ENCODE results near the gene USP17L5. TPM values are rescaled to one million over a fixed set of nuclear protein-coding genes. Genes with fewer than 3 reads are reported as not detected.
"Not testable (repeated sequence)": the region's sequence is repeated elsewhere in the genome, so short reads cannot be mapped to it uniquely, and the experiment has no call there.

USP17L5 gene
- total and polyA plus RNA-seq, 2 of the 4 experiments (the other 2 are of a cell fraction): not detected

DNA sequence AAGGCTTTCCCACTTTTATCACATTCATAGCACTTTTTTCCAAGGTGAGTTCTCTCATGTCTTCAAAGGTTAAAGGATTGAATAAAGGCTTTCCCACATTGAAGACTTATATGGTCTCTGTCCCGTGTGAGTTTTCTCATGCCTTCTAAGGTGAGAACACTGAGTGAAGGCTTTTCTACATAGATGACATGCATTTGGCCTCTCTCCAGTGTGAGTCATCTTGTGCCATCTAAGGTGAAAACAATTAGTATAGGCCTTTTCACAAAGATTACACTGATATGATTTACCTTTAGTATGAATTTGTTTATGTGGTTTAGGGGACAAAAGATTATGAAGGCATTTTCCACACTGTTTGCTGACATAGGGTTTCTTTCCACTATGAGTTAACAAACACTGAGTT lies 44.9 kb downstream of the USP17L5 start:
- Histone ChIP-seq H3K4me2 (ENCODE audit: low read depth, low read length) (no peak overlapping the region), H2BK120ac (ENCODE audit: low read depth, low read length) (no peak overlapping the region), H3K56ac (ENCODE audit: extremely low read depth, insufficient read depth, low read length) (no peak overlapping the region), H2BK5ac (ENCODE audit: low read depth, low read length, poor library complexity, severe bottlenecking) (no peak overlapping the region), H3K4me3 (ENCODE audit: insufficient read depth, low read depth, low read length) (no peak overlapping the region), H3K4me1 (ENCODE audit: control insufficient read depth, insufficient read depth, low read length) (no peaks in the 10 kb centered on the region), H2AK5ac (ENCODE audit: low read depth, low read length) (no peak overlapping the region), H2AK9ac (replicated peaks; ENCODE audit: low read depth, low read length, poor library complexity) (no peak overlapping the region), H3K9ac (ENCODE audit: low read depth, low read length) (no peak overlapping the region), H3K23ac (ENCODE audit: low read depth, low read length) (no peak overlapping the region), H4K8ac (ENCODE audit: low read depth in 2 of 2, low read length in 2 of 2) (no peak overlapping the region), H2BK20ac (ENCODE audit: low read depth, low read length) (no peak overlapping the region), H3K9me3 (ENCODE audit: control insufficient read depth, insufficient read depth, low read length) (no peaks in the 10 kb centered on the region), H3K9me1 (ENCODE audit: insufficient read depth, low read length) (no peaks in the 10 kb centered on the region), H4K5ac (ENCODE audit: low read depth, low read length) (no peak overlapping the region), H4K20me1 (ENCODE audit: insufficient read depth, low read length) (no peaks in the 10 kb centered on the region), H3K27me3 (ENCODE audit: control insufficient read depth, insufficient read depth, low read length) (no peaks in the 10 kb centered on the region), H4K91ac (ENCODE audit: insufficient read depth, low read depth, low read length) (no peak overlapping the region), H3K27ac (ENCODE audit: insufficient read depth, low read length) (no peak overlapping the region), H3K36me3 (ENCODE audit: control insufficient read depth, insufficient read depth, low read length) (no peaks in the 10 kb centered on the region), H2AFZ (replicated peaks; ENCODE audit: low read length, poor library complexity) (no peak overlapping the region), H3K4ac (ENCODE audit: low read depth, low read length) (no peak overlapping the region), H3K18ac (ENCODE audit: low read depth, low read length) (no peak overlapping the region), H3K14ac (replicated peaks; ENCODE audit: low read depth, low read length) (no peak overlapping the region), H2BK15ac (ENCODE audit: low read depth, low read length) (no peak overlapping the region), H3K79me1 (ENCODE audit: low read depth in 1 of 2, low read length in 2 of 2) (no peaks in the 10 kb centered on the region)
- TF ChIP-seq FOS (IDR thresholded peaks at IDR 0.05; ENCODE audit: low read depth, low read length) (no peak), MXI1 (IDR thresholded peaks at IDR 0.05; ENCODE audit: borderline replicate concordance, low read depth, low read length) (no peak), RFX5 (IDR thresholded peaks at IDR 0.05; ENCODE audit: low read depth, low read length) (no peak), MAFK (IDR thresholded peaks at IDR 0.05; ENCODE audit: low read depth, low read length) (no peak), CHD1 (IDR thresholded peaks at IDR 0.05; ENCODE audit: low read depth, low read length) (no peak), RAD21 (IDR thresholded peaks at IDR 0.05; ENCODE audit: low read length) (no peak), BHLHE40 (IDR thresholded peaks at IDR 0.05; ENCODE audit: low read depth, low read length) (no peak), RCOR1 (IDR thresholded peaks at IDR 0.05; ENCODE audit: insufficient replicate concordance, low read length) (no peak)
- TF ChIP-seq, protein P1, sequence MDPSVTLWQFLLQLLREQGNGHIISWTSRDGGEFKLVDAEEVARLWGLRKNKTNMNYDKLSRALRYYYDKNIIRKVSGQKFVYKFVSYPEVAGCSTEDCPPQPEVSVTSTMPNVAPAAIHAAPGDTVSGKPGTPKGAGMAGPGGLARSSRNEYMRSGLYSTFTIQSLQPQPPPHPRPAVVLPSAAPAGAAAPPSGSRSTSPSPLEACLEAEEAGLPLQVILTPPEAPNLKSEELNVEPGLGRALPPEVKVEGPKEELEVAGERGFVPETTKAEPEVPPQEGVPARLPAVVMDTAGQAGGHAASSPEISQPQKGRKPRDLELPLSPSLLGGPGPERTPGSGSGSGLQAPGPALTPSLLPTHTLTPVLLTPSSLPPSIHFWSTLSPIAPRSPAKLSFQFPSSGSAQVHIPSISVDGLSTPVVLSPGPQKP (IDR thresholded peaks at IDR 0.05; ENCODE audit: borderline replicate concordance, low read depth, low read length): no peak
- in situ Hi-C loops (cut with MboI; ENCODE audit: low sequenced_read_pairs): no loop called here
- no TSS peak for BruUV-seq (replicated peaks)
- WGBS, 2 experiments (ENCODE audit: extremely low coverage in 2 of 2, insufficient read length in 1 of 2): no CpG with 5 or more reads among the region's 1 CpG
- POLR2A ChIA-PET (ENCODE audit: unreplicated experiment): no interaction called here
- DNase-seq: no peak
- no peak for ATAC-seq (ENCODE audit: low read depth)
- intact Hi-C loops (cut with micrococcal nuclease): no loop called here
- dilution Hi-C loops (cut with HindIII; ENCODE audit: low sequenced_read_pairs, unreplicated experiment): no loop called here
- CTCF ChIA-PET: no interaction called here

DNA sequence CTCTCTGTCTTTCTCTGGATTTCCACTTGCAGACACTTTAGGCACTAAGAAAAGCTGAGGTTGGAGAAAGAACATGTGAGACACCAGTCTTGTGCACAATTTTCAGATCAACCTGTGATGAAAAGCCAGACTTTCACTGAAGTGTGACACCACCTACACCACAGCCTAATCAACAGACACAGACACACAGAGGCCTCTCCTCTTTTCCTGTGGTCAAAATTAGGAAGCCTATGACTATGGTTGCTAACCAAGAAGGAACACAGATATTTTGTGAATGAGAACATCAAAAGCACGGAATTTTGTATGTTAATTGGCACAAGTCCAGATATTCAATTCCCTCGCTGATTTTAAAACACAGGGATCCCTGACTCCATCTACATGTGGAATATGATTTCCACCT lies 49.8 kb downstream of the USP17L5 start:
- H3K14ac ChIP-seq (replicated peaks; ENCODE audit: low read depth, low read length); H3K4ac ChIP-seq (ENCODE audit: low read depth, low read length); H3K4me2 ChIP-seq (ENCODE audit: low read depth, low read length); H4K20me1 ChIP-seq (ENCODE audit: insufficient read depth, low read length); H4K91ac ChIP-seq (ENCODE audit: insufficient read depth, low read depth, low read length); in situ Hi-C loops (cut with MboI; ENCODE audit: low sequenced_read_pairs); H3K9me1 ChIP-seq (ENCODE audit: insufficient read depth, low read length); H3K4me1 ChIP-seq (ENCODE audit: control insufficient read depth, insufficient read depth, low read length); H3K36me3 ChIP-seq (ENCODE audit: control insufficient read depth, insufficient read depth, low read length); H2BK20ac ChIP-seq (ENCODE audit: low read depth, low read length); H2AK9ac ChIP-seq (replicated peaks; ENCODE audit: low read depth, low read length, poor library complexity); H4K5ac ChIP-seq (ENCODE audit: low read depth, low read length); DNase-seq; H2BK15ac ChIP-seq (ENCODE audit: low read depth, low read length); H3K9me3 ChIP-seq (ENCODE audit: control insufficient read depth, insufficient read depth, low read length); intact Hi-C loops (cut with micrococcal nuclease); H3K56ac ChIP-seq (ENCODE audit: extremely low read depth, insufficient read depth, low read length); POLR2A ChIA-PET (ENCODE audit: unreplicated experiment); H3K27me3 ChIP-seq (ENCODE audit: control insufficient read depth, insufficient read depth, low read length); H3K23ac ChIP-seq (ENCODE audit: low read depth, low read length); H3K27ac ChIP-seq (ENCODE audit: insufficient read depth, low read length); H4K8ac ChIP-seq (ENCODE audit: low read depth in 2 of 2, low read length in 2 of 2); H3K4me3 ChIP-seq (ENCODE audit: insufficient read depth, low read depth, low read length); H2BK5ac ChIP-seq (ENCODE audit: low read depth, low read length, poor library complexity, severe bottlenecking); H2BK120ac ChIP-seq (ENCODE audit: low read depth, low read length); H2AFZ ChIP-seq (replicated peaks; ENCODE audit: low read length, poor library complexity); H3K9ac ChIP-seq (ENCODE audit: low read depth, low read length); H3K18ac ChIP-seq (ENCODE audit: low read depth, low read length); H2AK5ac ChIP-seq (ENCODE audit: low read depth, low read length); dilution Hi-C loops (cut with HindIII; ENCODE audit: low sequenced_read_pairs, unreplicated experiment); BruUV-seq (replicated peaks); H3K79me1 ChIP-seq (ENCODE audit: low read depth in 1 of 2, low read length in 2 of 2); ATAC-seq (ENCODE audit: low read depth): not testable (repeated sequence)
- CTCF ChIA-PET: interaction anchor here (0.7 kb wide), 1 partner anchor 1515 kb away, joined by 3 read pairs; no protein-coding TSS in a partner anchor
- no CpG with 5 or more reads among the region's 2 CpGs for WGBS, 2 experiments (ENCODE audit: extremely low coverage in 2 of 2, insufficient read length in 1 of 2)
